ENCODE results near the gene ZNF541. TPM values are rescaled to one million over a fixed set of nuclear protein-coding genes. Genes with fewer than 3 reads are reported as not detected.

ZNF541 gene
- total and polyA plus RNA-seq, 2 donors (not counting 3 experiments of a cell fraction or from before 2014, with no cell fraction given), result 0.03 to 0.13 TPM

- no peak overlapping the region for H3K4me2 ChIP-seq (ENCODE audit: insufficient read depth, low read length)
- intact Hi-C loops (cut with micrococcal nuclease) (no loop called here), dilution Hi-C loops (cut with MboI; ENCODE audit: extremely low pct_ligation_motif_present, low sequenced_read_pairs) (no loop called here)
- no peaks in the 10 kb centered on the region for H3K9me3 ChIP-seq (replicated peaks; ENCODE audit: control insufficient read depth, insufficient read depth, low read length)
- FAIRE-seq, result no peak
- no peak overlapping the region for H2AFZ ChIP-seq (ENCODE audit: low read depth, low read length)
- ChIA-PET POLR2A (no interaction called here), CTCF (no interaction called here)
- no peaks in the 10 kb centered on the region for H3K4me1 ChIP-seq (ENCODE audit: control insufficient read depth, extremely low read depth, insufficient read depth, low read length)
- H3K4me3 ChIP-seq (replicated peaks in 1 of 3; ENCODE audit: insufficient read depth in 1 of 3, low read depth in 1 of 3, low read length in 3 of 3), result no peak overlapping the region
- peaks cover 2 to 11% of the 10 kb centered on the region in 2 experiments for H3K27me3 ChIP-seq (ENCODE audit: control insufficient read depth in 2 of 2, insufficient read depth in 2 of 2, low read length in 2 of 2)
- no TSS peak for BruUV-seq (replicated peaks)
- no peak for DNase-seq (ENCODE audit: low read depth, low spot score)
- H3K79me2 ChIP-seq (ENCODE audit: control insufficient read depth, insufficient read depth, low read length), result no peaks in the 10 kb centered on the region
- H3K27ac ChIP-seq (ENCODE audit: insufficient read depth, low read depth, low read length), result no peak overlapping the region
- TF ChIP-seq MYC (IDR thresholded peaks at IDR 0.05; ENCODE audit: low read depth, low read length) (no peak), FOS (IDR thresholded peaks at IDR 0.05; ENCODE audit: borderline replicate concordance, insufficient read depth, low read length) (no peak), EZH2 (IDR thresholded peaks at IDR 0.05; ENCODE audit: borderline replicate concordance, low read depth, low read length, severe bottlenecking) (no peak), MAX (IDR thresholded peaks at IDR 0.05; ENCODE audit: insufficient read depth, insufficient read length) (no peak), POLR2A (IDR thresholded peaks at IDR 0.05; ENCODE audit: low read depth, low read length) (no peak), POLR2AphosphoS5 (IDR thresholded peaks at IDR 0.05; ENCODE audit: insufficient read depth, low read depth, low read length) (no peak), GATA2 (IDR thresholded peaks at IDR 0.05; ENCODE audit: insufficient read depth, insufficient read length, low read depth, low read length) (no peak), JUN (IDR thresholded peaks at IDR 0.05; ENCODE audit: borderline replicate concordance, insufficient read depth, insufficient read length, low read depth) (no peak)
- TF ChIP-seq, protein P1, sequence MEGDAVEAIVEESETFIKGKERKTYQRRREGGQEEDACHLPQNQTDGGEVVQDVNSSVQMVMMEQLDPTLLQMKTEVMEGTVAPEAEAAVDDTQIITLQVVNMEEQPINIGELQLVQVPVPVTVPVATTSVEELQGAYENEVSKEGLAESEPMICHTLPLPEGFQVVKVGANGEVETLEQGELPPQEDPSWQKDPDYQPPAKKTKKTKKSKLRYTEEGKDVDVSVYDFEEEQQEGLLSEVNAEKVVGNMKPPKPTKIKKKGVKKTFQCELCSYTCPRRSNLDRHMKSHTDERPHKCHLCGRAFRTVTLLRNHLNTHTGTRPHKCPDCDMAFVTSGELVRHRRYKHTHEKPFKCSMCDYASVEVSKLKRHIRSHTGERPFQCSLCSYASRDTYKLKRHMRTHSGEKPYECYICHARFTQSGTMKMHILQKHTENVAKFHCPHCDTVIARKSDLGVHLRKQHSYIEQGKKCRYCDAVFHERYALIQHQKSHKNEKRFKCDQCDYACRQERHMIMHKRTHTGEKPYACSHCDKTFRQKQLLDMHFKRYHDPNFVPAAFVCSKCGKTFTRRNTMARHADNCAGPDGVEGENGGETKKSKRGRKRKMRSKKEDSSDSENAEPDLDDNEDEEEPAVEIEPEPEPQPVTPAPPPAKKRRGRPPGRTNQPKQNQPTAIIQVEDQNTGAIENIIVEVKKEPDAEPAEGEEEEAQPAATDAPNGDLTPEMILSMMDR (IDR thresholded peaks at IDR 0.05; ENCODE audit: extremely low read depth in 1 of 2, insufficient read depth in 1 of 2, low read depth in 1 of 2, low read length in 2 of 2), result no peak
- no peaks in the 10 kb centered on the region for H3K36me3 ChIP-seq (ENCODE audit: control insufficient read depth in 2 of 2, extremely low read depth in 1 of 2, insufficient read depth in 2 of 2, low read length in 2 of 2)
- no peak overlapping the region for H3K9ac ChIP-seq (replicated peaks; ENCODE audit: extremely low read depth, insufficient read depth, low read length)
- no peaks in the 10 kb centered on the region for H4K20me1 ChIP-seq (replicated peaks; ENCODE audit: control insufficient read depth, extremely low read depth, insufficient read depth, low read length)
- no peaks in the 10 kb centered on the region for H3K9me1 ChIP-seq (replicated peaks; ENCODE audit: control insufficient read depth, extremely low read depth, insufficient read depth, low read length)
These were observed 313 bp downstream of the ZNF541 start for GRCh38 chr19:47572635-47573034.
